Vagina (tissue), 2 donors: Measurements from ENCODE around the gene MTHFD1.

Source experiments
- CTCF ChIP-seq, 3 experiments: fragments of 450-650 bp in 2 of 3; fragments of 200-600 bp in 1 of 3; sonication (generic) in 1 of 3; IDR thresholded peaks; one replicate each; pipeline ENCODE4 v1.5.1; 2017 to 2019; ENCODE audit warnings: antibody characterized with exemption in 3 of 3, mild to moderate bottlenecking in 2 of 3, moderate library complexity in 2 of 3
- POLR2AphosphoS5 ChIP-seq, 2 donors: sonication (generic); formaldehyde crosslinking; IDR thresholded peaks; one replicate each; pipeline ENCODE4 v1.9.0; 2017; ENCODE audit warnings: antibody characterized with exemption in 2 of 2, mild to moderate bottlenecking in 2 of 2, low read depth in 1 of 2; ENCODE audit not compliant: insufficient read depth in 1 of 2

DNA sequence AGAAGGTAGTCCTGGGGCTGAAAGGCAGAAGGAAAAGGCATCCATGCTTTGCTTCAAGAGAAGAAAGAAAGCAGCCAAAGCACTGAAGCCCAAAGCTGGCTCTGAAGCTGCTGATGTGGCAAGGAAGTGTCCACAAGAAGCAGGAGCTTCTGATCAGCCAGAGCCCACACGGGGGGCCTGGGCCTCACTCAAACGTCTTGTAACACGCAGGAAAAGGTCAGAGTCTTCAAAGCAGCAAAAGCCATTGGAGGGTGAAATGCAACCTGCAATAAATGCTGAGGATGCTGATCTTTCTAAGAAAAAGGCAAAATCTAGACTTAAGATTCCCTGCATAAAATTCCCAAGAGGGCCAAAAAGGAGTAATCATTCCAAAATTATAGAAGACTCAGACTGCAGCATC is 80.3 kb downstream of the MTHFD1 start:
- TF ChIP-seq CTCF (IDR thresholded peaks at IDR 0.05) (no peak), POLR2AphosphoS5 (IDR thresholded peaks at IDR 0.05; ENCODE audit: insufficient read depth in 1 of 2, low read depth in 1 of 2) (no peak)
